Stimulated activated CD4-positive, alpha-beta T cell treated with anti-CD3 and anti-CD28 coated beads, Interleukin-15, amount 100 ng/mL, for 24 hours (primary cell): ENCODE measurements around the gene ZDHHC7.
"Not testable (repeated sequence)": the region's sequence is repeated elsewhere in the genome, so short reads cannot be mapped to it uniquely, and the experiment has no call there.

Experiments used
- DNase-seq: peaks from one replicate; pipeline ENCODE4 v3.0.0-alpha.2; 2020

Gene ZDHHC7

GRCh38 chr16:85042167-85042526 is 30.8 kb upstream of the ZDHHC7 start:
- no peak for DNase-seq

DNA sequence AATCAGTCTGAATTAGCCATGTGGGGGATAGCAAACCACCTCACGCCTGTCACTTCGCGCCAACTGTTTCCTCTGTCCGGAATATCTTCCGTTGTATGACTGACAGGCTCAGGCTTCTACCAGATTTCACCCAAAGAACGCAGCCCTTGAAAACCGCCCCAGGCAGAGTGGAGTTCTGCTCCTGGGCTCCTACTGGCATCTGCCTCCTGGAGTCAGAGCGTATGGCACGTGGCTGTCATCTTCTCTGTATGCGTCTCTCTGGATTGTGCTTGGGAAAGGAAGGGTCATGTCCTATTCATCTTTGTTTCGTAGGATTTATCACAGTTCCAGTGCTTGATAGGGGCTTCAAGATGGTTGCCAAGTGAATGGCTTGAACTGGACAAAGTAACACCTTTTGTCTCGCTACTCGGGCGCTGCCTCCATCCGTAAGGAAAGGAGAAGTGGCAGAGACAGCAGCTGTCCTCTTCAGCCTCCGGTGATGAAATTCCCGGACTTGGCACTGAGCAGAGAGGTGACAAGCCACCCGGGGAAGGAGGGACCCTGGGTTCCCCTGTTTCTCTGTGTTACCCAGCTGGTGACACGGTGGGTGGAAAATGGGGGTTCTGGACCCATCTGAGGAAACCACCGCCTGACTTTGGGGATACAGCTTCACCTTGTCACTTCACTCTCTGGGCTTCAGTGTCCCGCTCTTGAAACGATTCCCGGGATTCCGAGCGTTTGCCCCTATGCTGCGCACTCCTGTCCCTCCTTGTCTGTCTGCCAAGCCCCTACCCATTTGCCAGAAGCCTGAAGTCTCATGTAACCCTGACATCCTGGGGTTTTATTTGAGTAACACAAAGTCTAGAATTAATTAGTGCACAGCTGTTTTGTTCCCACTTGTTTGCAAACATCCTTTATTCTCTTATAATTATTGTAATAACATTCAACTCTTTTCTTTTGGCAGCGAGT is 30.2 kb upstream of the ZDHHC7 start:
- no peak for DNase-seq

DNA sequence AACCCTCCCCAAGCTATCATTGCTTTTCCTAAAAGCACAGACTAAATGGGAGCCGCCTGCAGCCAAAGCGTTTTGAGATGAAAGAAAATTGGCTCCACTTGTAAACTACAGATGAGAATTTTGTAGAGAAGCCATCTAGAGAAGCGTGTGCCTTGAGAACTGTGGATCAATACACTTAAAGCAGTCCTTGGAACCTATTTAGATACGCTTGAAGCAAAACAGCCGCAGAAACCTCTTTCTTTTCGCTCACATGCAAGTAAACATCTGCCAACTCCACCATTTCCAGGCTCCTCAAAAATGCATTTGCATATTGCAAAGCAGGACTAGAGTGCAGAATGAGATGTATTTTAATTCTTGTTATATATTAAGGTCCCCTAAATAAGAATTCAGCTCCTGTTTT is 29.4 kb upstream of the ZDHHC7 start:
- DNase-seq, result no peak

DNA sequence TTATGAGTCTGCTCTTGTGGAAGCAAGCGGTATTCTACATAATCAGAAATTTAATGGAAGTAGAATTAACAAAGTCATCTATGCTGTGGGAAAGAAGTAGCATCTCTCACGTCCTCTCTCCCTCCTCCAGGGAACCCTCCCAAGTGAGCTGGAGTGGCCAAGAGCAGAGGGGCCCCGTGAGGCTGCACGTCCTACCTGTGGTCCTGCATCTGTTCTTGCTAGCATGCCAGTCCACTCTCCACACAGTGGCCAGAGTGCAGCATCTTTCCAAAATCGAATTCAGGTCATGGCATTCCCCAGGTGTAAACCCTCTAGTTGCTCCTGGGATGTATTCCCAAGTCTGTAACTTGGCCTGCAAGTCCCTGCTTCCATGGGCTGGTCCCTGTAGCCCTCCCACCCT is 26.4 kb upstream of the ZDHHC7 start:
- no peak for DNase-seq

GRCh38 chr16:85037050-85037410 is 25.7 kb upstream of the ZDHHC7 start:
- DNase-seq, result peak; percentile 29

DNA sequence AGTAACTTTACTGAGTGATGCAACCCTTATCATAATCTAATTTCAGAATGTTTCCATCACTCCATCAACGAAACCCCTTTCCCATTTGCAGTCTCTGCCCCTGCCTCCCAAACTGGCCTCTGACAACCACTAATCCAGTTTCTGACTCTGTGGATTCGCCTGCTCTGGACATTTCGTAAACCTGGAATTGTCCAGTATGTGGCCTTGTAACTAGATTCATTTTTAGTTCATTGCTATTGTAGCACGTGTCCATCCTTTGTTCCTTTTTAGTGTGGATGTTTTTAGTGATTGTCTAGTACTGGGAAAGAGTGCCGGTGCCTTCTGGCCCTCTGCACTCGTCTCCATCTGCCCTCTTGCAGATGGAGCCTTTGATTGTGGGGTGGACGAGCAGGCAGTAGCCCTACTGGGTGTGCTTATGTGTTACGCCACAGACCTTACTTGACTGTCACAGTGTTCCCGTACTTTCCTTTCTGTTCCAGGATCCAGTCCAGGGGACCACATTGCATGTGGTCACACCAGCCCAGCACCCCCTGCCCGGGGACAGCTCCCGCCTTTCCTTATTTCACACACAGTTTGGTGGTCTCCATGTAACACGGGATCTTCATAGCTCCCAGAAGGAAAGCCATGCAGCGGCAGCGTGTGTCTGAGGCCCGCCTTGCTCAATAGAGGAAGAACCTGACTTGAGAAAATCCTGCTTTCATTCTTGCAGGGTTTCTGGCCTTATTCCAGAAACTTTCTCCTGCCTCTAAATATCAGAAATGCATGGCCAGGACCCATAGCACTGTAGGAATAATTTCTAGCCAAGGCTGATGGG is 25.1 kb upstream of the ZDHHC7 start:
- no peak for DNase-seq

DNA sequence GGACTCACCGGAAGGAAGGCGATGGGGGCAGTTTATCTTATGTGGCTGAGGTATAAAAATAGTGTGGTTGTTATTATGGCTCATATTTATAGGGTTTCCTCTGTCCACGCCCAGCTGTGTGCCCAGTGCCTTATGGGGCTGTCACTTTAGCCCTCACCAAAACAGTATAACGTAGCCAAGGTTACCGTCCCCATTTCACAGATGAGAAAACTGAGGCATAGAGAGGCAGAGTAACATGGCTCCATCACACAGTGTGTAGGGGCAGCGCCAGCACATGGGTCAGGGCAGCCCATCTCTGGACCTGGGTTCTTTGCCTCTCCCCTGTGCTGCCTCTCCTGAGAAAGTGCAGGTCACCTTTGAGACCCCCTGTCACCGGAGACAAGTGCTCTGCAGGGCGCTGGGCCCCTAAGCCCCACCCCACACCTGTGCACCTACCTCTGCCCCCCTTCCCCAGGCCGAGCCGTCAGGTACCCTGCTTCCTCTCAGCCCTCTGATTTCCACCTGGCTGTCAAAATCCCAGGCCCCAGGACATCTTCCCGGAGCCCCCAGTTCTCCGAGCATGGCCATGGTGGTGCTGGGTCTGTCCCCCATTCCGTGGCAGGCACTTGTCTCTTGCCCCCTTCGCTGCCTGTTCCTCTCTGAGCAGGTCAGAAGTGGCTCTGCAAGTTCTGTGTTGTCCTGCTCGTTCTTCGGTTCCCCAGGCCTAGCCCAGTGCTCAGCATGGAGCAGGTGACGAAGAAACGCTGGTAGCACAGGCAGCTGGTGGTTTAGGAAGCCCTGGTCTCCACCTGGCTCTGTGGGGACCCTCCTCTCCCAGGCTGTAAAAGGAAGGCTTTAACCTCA is 23.5 kb upstream of the ZDHHC7 start:
- no peak for DNase-seq

DNA sequence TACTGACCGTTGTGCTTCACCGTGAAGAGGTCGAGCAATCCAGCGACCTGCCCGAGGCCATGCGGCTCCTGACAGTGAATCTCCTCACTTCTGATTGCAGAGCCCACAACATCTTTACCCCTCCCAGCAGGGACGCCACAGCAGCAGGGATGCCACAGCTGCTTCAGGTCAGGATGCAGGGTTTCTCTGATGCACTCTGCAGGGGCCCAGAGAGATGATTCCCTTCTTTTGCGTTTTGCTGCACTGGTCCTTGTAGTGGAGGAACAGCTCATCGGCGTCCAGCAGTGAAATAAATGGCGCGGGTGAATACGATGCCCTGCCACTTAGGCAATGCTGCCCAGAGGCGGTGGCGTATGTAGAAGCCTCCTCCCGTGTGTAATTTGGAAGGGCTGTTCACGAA is 21.8 kb upstream of the ZDHHC7 start:
- DNase-seq, result no peak

- DNase-seq, result not testable (repeated sequence)
Measured at GRCh38 chr16:85032187-85032586, 20.9 kb upstream of the ZDHHC7 start.

GRCh38 chr16:85031451-85031850 is 20.1 kb upstream of the ZDHHC7 start:
- no peak for DNase-seq

- no peak for DNase-seq
Measured at GRCh38 chr16:85029981-85030401, 18.7 kb upstream of the ZDHHC7 start.

DNA sequence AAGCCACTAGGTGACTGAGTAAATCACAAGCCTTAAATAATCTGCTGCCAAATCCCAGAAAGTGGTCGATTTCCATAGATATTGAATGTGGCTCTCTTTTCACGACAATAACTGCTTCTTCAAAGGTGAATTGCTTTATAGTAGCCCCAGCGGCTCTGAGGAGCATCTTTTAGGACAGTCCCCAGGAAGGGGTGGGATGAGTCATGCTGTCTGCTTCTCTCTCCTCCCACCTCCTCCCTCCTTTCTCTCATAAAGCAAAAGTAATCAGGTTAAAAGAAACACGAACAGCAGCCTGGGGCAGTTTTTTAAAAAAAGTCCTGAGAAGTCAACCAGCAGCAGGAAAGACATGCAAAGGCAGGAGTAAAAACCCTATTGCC is 18.1 kb upstream of the ZDHHC7 start:
- DNase-seq, result peak; percentile 76

DNA sequence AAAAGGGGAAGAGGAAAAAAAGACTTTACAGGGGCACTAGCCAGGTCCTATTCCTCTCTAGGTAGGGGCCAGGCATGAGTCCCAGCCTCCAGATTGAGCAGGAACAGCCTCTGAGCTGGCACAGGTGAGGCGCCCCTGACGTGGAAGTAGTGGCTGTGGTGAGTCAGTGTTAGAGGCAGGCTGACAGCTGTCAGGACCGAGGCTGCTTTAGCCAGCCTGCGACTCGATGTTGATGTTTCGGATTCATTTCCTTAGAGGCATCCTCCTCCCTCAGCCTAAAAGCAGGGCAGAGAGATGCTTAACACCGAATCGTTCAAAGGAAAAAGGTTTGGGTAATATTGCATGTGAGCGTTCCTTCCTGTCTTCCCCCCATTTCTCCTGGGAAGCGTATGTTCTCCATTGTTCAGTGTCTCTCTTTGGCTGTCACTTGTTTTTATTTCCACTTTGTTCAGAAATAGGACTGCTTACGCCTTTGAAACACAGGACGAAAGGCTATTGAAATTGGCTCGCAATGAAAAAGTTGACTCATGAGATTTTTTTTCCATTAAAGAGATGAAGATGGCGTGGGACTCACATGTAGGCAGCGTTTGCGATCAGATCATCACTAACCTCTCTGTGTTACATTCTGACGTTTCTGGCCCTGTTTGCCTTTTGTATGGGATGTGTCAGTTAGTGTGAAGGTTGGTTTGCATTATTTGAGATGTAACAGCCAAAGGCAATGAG is 17.5 kb upstream of the ZDHHC7 start:
- DNase-seq, result peak; percentile 86

DNA sequence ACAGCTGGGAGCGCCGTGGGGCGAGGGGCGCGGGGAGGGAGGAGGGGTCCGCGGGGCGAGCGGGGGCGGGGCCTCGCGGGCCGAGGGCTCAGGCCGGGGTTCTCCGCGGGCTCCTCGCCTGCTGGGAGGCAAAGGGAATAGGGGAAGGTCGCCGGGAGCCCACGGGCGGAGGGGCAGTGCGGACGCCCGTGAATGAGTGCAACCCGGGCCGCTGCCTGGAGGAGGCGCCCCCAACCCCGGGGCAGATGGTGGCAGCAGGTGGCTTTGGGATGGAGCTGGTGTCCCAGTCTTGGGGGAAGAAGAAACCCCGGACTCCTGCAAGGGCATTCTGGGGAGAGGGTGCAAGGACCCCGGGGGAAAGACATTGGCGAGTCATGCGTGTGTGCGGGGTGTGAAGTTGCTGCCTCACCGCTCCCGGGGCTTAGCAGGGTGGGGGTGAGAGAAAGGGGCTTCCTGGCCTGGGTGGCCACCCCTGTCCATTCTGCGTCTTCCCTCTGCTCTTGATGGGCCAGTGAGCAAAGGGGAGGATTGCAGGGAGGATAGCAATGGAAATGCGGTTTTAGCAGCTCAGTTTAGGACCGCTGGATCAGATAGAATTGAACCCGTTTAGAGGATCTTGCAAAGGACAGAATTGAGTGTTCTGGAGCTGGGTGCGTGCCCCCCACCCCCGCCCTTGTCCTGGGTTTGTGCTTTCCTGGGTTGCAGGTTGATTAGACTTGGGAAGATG is 16.8 kb upstream of the ZDHHC7 start:
- DNase-seq, result peak; percentile 29

DNA sequence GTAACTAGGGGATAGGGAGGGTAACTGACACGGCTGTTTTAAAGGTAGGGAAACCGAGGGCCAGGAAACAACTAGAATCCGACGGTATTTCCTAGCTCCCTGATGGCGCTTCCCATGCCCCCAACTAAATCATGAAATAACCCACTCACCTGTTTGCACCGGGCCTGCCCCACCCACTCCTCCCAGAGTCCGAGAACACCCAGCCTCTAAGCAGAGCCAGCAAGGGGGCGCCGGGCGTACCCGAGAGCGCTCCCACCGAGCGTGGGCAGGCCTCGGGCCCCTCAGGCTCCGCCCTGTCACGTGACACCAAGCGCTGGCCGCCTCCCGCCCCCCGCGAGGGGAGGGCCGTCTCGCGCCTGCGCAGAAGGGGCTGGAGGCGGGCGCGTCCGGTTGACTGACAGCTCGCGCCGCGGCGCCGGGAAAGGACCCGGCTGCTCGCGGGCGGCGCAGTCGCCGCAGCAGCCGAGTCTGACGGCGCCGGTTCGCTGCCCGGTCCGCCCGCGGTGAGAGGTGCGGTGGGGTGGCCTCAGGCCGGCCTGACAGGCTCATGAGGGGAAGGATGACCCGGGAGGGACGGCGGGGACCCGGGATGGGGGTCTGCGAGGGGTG is 16.1 kb upstream of the ZDHHC7 start, which contains the start of gene KIAA0513:
KIAA0513 (plus strand) TSS at position 447 of the 609 bp plus-strand sequence. CDS start 39,277 bp downstream, outside the sequence.
- peak; percentile 97 for DNase-seq

DNA sequence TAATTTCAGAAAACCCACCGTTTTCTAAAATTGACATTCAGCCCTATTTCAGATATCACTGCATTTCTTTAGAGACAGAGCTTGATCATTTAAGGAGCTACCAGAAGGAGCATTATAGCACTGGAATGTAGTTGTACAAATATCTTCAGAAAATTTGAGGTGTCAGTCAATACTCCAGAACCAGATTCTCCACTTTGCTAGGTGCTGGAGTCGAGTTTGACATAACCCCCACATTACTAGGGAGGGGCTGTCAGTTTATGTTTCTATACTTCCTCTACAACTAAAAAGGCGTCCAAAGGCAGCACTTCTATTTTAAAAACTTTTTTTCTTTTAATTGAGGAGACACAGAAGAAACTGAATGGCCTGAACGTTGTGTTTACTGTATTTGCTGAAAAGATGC is 15.4 kb upstream of the ZDHHC7 start:
- no peak for DNase-seq

GRCh38 chr16:85025781-85026653 is 14.7 kb upstream of the ZDHHC7 start:
- DNase-seq, result no peak

- no peak for DNase-seq
Measured at GRCh38 chr16:85019659-85020245, 8.4 kb upstream of the ZDHHC7 start.

- DNase-seq, result no peak
Measured at GRCh38 chr16:85018529-85019236, 7.3 kb upstream of the ZDHHC7 start.
